NCI-H1694 (cell line): ENCODE data around the gene STRIP1.
"Not testable (repeated sequence)": the region's sequence is repeated elsewhere in the genome, so short reads cannot be mapped to it uniquely, and the experiment has no call there.

Experiments used
- DNase-seq: peaks from one replicate; lab custom pipeline; 2025; lab: John Stamatoyannopoulos, UW

The STRIP1 gene

DNA sequence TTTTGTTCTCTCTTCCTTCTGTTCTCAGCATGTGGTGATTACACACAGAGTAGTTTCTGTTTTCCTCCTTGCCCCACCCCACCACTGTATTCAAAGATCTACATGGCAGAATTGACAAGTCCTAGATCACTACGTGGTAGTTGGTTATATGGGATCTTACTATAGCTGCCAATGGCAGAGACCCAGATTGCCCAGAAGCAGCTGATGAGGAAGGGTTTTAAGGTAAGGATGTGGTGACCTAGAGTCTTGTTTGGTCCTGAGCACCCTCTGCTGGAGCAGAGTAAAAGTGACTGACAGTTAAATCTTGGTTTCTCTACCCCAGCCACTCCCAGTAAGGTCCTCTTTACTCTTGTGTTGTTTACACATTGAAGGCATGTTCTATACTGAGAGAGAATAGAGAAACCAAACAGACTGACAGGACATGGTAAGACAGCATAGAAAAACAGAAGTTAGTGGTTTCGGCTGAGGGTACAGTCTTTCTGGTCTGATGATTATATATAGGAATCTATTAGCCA lies 22.8 kb upstream of the STRIP1 start:
- DNase-seq = no peak

DNA sequence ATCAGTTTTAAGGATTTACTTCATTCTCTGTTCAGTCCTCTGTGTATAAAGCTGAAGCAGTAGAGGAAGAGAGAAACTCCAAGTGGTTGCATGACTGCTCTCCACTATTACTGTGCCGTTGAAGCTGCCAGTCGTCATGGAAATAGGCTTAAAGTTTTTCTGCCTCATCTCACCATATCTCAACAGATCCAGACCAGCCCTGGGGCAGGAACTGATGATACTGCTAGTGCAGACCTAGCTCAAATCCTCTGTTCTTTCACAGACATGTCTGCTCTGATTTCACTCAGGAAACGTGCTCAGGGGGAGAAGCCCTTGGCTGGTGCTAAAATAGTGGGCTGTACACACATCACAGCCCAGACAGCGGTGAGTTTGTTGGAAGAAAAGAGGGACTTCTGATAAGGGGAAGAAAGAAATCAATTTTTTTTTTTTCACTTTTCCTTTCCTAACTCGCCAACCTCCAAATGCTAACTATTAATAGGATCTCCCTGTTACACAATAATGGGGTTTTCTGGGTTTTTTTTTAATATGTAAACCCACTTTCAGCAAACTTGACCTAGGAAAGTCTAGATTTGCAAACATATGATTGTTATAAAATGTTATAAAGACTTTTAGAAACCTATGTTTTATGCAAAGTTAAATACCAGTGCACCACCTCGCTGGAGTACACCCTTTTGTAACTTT lies 22.2 kb upstream of the STRIP1 start:
- no peak for DNase-seq

DNA sequence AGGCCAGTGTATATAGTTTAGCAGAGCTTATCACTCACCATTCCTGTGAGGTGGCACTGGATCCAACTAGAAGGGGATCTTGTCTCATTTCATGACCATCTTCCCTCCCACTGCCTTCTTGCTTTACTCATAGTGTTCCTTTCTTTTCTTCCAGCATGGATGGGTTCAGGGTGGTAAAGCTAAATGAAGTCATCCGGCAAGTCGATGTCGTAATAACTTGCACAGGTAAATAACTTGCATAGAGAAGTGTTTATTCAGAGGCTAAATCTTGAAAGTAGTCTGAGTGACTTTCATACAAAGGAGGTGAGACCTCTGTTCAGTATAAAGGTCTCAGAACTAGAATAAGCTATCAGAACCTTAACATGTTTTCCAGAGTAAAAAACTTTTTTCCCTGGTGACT lies 16.6 kb upstream of the STRIP1 start:
- no peak for DNase-seq

DNA sequence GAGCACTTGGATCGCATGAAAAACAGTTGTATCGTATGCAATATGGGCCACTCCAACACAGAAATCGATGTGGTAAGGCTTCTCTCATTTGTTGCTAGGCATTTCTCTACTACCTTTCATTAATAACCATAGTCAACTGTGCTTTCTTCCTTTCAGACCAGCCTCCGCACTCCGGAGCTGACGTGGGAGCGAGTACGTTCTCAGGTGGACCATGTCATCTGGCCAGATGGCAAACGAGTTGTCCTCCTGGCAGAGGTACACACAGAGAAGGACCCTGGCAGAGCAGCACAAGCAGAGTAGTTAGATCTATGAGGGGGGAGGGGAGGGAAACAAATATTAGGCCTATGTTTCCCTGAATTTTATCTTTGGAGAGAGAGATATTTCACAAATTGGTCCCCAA lies 16.0 kb upstream of the STRIP1 start:
- DNase-seq = no peak

DNA sequence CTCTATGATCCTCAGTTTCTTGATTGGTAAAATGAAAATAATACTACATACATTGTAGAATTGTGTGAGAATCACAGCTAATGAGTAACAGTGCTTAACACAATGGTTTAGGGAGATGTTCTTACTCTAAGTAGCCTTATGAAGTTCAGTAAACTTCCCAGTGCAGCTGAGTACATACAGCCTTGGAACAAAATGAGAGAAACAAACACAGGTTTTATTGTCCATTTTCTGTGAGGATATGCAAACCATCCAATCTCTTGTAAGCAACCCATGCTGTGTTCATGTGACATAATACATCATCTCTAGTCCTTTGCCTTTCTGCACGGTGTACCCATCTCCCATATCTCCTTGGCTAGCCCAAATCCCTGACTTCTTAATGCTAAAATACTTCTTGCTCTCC lies 14.7 kb upstream of the STRIP1 start:
- DNase-seq = no peak

DNA sequence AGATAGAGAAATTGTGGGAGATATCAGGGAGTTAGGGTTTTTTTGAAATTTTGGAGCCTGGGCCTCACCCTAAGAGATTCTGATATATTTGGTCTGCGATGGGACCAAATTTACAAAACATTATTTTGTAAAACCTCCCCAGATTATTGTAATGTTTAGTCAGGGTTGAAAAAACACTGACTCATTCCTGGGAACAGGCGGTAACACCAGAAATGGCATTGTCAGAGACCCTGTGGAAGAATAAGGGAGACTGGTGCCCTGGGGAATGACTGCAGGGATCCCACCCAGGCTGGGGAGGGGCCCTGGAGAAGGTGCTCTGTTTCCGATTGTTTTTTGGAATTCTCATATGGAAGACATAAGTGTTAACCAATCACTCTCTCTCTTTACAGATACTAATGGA lies 13.1 kb upstream of the STRIP1 start:
- no peak for DNase-seq

DNA sequence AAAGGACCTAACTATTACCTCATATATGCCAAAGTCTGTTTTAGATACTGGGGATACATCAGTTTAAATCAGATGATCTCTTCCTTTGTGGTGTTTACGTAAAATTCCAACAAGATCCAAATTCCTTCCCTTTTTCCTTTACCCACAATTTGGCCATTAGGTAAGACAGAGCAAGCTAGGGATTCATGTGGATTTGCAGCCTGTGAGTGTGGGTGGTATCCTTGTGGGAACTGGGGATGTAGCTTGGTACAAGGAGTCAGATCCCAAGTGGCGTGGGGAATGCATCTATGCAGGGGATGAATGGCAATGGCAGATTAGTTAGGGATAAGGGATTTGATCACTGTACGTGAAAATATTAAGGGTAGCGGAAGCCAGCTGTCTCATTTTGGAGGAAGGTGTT lies 9.8 kb upstream of the STRIP1 start:
- no peak for DNase-seq

DNA sequence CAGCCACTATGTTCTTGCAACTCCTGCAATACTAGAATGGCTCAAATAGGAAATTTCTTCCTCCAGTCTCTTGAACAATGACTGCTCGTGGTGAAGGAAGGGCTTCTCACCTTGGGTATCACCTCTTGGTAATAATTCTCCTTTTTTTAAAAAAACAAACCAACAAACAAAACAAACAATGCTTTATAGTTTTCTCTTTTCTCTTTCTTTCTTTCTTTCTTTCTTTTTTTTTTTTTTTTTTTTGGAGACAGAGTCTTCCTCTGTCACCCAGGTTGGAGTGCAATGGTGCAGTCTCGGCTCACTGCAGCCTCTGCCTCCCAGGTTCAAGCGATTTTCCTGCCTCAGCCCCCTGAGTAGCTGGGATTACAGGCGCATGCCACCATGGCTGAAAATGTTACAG lies 3.7 kb upstream of the STRIP1 start:
- not testable (repeated sequence) for DNase-seq

DNA sequence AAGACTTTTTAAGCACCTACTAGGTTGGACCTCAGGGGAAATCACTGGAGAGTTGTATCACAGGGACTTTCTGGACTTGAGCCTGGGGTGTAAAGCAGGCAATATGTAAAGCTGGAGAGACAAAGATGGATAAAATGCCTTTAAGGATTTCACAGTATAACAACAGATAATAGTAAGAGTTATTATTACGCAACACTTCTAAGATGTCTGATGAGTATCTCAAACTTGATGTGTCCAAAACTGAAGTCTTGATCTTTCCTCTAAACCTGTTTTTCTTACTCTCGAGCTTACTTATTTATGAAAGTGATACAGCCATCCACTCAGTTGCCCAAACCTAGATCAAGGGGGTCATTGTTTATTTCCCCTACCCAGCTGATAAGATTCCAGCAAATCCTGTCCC lies 2.1 kb upstream of the STRIP1 start:
- DNase-seq = no peak

DNA sequence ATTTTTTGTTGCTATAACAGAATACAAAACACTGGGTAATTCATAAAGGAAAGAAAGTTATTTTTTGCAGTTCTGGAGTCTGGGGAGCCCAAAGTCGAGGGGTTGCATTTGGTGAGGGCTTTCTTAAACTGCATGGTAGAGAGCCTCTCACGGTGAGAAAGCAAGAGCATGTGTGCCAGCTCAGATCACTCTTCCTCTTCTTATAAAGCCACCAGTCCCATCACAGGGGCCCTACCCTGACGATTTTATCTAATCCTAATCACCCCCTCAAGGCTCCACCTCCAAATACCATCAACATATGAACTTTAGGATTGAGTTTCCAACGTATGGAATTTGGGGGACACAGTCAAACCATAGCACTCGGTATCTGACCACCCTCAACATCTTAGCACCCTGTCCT lies 1.0 kb upstream of the STRIP1 start:
- DNase-seq = no peak

DNA sequence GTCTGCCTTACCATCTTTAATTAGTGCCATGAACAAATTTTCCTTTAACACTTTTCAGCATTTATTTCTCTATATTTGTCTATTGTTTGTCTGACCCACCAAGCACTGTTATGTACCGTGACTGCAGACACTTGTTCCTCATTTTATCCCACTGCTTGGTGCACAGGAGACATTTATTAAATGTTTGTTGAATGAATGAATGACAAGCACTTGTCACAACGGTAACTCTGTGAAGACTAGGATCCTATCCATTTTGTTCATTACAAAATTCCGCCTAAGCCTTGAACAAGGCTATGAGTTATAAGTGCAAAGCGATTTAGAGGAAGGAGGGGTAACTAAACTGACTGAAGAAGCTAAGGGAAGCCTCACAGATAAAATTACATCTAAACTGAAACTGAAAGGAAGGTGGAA lies 379 bp upstream of the STRIP1 start:
- DNase-seq = no peak

DNA sequence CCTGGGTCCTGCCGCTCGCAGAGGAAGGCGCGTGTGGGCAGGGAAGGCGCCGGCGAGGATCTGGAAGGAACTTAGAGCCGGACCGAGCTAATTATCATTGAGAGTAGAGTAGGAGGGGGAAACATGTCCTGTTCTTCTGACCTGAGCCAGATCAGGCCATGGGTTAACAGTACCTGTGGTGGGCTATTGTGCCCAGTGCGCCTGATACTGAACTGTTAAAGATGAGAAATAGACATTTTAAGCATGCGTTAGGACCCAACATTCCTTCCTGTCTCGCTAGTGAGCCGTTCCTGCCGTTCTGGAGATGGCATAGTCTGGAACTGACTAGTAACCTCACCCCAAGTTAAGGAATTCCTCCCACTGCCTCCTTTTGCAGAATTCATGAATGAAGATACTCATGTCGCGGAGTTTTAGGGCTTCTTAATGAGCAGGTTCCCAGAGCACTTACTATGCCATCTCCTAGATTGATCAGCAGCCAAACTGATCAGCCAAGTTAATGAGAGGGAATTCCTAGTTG lies 870 bp downstream of the STRIP1 start:
- DNase-seq = no peak

DNA sequence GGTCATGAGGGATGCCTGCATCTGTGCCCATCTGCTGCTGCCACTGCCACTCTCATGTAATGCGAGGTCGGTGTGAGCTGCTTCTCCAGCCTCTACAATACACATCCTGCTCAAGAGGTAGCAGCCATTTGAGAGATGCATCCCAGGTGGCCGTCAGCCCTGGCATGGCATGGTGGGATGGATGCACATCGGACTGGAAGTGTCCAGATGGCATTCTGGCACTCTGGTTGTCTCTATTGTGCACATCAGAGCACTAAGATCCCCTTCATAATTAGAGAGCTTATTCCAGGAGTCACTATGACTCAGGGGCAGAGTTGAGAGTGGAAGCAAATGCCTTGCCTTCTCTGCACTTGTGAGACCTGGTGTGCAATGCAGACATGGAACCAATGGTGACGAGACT lies 3.8 kb downstream of the STRIP1 start:
- DNase-seq = no peak

DNA sequence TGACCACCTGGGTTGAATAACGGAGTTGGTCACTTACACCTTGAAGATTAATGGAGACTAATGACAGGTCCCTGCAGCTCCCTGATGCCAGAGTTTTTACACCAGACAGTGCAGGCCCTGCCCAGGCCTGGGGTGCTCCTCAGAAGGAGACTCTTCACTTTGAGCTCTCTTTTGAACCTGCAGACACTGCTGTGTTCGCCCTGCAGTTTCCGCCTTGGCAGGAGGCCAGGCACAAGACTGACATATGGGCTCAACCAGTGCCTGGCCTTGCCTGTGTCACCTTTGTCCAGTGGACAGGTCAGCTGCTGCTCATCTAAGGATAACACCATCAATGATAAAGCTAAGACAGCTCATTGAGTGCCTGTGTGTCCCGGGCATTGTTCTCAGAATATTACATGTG lies 5.2 kb downstream of the STRIP1 start:
- DNase-seq = no peak

DNA sequence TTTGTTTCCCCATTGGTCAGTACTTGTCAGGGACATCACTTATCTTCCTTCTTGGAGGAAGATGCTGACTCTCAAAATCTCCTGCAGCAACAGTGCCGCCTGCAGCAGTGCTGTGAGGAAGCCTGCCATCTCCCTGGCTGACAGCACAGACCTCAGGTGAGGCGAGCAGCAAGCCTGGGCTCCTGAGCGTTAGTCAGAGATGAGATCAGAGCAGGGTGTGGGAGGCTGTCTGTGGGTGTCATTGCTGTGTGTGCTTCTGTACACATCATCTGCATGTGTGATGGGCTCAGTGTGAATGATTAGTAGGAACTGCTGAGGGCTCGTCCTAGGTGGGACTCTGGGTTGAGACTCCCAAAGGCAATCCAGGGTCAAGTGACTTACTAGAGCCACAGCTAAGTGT lies 6.1 kb downstream of the STRIP1 start:
- DNase-seq = no peak

DNA sequence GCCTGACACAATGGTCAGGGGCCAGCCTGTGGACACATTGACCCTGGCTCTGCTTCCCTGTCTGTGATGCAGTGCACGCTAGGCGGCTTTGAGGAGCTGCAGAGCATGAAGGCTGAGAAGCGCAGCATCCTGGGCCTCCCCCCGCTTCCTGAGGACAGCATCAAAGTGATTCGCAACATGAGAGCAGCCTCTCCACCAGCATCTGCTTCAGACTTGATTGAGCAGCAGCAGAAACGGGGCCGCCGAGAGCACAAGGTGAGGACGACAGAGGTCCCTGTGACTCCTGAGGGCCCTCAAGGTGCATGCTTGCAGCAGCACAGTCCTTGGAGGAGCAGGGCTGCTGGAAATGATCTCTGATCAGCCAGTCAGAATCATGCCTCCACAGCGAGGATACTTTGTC lies 8.6 kb downstream of the STRIP1 start:
- DNase-seq = no peak

DNA sequence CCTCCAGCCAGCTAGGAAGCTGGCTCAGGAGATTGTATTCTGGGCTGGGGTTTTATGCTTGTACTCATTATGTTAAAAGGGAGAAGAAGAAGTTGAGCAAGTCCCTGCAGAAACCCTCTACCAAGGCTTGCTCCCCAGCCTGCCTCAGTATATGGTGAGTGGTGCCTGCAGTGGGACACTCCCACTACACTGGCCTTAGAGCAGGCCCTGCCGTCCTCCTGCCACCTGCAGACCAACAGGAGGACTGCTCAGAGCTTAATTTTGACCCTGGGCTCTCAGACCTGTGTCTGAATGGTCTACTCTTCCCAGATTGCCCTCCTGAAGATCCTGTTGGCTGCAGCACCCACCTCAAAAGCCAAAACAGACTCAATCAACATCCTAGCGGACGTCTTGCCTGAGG lies 13.0 kb downstream of the STRIP1 start:
- DNase-seq = no peak

DNA sequence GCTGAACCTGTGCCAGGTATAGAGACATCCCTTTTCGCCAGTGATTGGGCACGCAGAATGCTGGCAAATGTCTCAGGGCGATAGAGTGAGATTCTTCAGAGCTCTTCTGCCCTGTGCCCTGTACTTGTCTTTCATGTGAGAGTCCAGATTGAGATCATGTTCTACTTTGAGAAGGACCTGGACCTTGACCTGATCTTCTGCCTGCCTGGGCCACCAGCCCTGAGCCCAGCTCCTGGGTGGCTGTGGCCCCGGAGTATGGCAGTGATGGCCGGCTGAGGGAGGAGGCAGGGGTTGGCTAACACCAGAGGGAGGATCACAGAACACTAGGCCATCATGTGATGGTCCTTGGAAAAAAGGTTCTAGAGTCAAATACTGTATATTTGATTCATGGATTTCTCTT lies 13.8 kb downstream of the STRIP1 start:
- DNase-seq = no peak

DNA sequence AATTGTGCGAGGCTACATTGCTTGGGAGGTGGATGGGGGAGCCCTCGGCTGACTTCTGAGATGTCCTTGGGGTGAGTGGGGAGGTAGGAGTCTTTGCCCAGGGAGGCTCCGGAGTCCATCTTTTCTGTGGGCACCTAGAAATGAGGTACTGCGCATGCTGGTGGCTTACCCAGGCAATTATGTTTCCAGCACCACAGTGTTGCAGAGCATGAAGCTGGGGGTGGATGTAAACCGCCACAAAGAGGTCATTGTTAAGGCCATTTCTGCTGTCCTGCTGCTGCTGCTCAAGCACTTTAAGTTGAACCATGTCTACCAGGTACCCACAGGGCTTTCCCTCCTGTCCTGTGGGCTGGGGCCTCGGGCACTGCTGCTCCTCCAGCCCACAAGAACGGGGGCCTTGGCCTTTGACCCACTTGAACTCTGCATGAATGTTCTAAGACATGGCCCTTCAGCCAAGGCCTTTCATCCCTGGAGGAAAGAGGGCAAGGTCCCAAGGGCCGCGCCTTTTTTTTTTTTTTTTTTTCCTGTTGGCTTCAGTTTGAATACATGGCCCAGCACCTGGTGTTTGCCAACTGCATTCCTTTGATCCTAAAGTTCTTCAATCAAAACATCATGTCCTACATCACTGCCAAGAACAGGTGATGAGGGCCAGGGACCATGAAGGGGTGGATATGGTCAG lies 14.6 kb downstream of the STRIP1 start:
- no peak for DNase-seq

DNA sequence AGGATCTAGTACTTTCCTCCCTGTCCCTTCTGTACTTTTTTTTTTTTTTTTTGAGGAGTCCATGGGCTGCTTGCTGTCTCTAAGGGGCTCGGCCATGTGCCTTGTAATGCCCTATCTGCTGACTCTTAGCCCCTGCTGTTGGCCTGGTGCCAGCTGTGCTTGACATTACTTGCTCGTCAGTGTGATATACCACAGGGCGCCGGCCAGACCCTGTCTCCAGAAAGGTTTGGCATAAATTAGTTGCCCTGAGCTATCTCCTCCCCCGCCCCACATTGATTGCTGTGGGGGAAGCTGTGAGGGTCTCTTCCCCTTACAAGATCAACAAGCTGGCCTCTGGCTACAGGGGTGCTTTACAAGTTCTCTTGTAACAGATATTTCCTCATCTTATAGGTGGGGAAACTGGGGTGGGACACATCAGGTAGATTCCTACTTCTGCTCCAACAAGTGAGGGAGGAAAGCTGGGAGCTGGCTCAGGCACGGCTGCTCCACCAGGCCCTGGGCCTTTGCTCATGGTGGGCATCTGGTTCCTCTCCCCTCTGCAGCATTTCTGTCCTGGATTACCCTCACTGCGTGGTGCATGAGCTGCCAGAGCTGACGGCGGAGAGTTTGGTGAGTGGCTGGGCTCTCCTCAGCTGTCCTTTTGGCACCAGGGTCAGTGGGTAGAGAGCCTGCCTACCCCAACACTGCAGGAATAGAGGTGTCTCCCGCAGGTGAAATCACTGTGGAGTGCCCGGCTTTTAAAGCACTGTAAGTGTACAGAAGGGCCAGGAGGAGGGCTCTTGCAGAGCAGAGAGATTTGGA lies 15.6 kb downstream of the STRIP1 start:
- no peak for DNase-seq

DNA sequence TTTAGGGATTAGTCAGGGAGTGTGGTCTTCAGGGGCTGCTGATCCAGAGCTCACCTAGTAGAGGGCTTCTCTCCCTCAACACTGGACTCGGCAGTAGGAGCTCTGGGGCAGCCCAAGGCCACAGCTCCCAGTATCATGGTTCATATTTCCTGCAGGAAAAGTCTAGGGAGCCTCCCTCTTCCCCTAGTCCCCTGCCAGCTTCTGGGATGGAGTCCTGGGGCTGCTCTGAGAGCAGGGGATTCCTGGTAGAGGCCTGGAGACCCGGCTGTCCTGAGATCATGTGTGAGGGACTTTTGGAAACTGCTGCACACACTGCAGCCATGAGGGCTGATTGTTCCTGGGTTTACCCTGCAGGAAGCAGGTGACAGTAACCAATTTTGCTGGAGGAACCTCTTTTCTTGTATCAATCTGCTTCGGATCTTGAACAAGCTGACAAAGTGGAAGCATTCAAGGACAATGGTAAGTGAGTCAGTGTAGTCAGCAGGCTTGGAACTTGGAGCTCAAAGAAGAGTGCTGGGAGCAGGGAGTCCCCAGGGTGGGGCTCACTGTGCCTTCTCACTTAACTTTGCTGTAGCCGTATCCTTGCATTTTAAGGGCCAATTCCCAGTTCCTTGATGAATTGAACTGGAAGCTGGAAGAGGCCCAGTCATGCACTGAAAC lies 16.3 kb downstream of the STRIP1 start:
- no peak for DNase-seq

DNA sequence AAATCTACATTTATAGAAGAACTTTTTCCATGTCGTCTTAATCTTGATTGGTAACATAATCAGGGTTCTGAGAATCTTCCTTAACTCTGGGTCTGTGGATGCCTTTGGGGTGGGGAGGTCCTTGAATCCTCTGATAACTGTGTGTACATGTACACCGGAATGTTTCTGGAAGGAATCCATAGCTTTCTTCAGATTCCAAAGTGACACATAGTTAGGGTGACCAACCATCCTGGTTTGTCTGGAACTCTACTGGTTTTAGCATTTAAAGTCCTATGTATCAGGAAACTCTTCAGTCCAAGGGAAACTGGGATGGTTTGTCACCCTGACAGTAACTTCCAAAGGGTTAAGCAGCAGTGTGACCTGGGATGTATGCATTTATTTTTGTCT lies 16.8 kb downstream of the STRIP1 start:
- DNase-seq = no peak
